HEK293 (cell line): ENCODE measurements around the gene FAM3C.

Source experiments
- CTCF ChIA-PET: fragments of 350-600 bp; formaldehyde crosslinking; extraction: SDS; loops from one replicate; lab custom pipeline; 2021; ENCODE audit warnings: antibody characterized with exemption; lab: Yijun Ruan, JAX
- POLR2A ChIA-PET: fragments of 300-600 bp; formaldehyde crosslinking; extraction: SDS; loops from one replicate; lab custom pipeline; 2020; ENCODE audit warnings: antibody characterized with exemption, inconsistent platforms; lab: Yijun Ruan, JAX
- H3K27ac ChIP-seq: fragments of 200-500 bp; sonication (Bioruptor generic); 2 replicates; pipeline ENCODE4 v1.5.1; 2014; ENCODE audit warnings: low read depth, low read length, control low read depth, inconsistent platforms; ENCODE audit errors: extremely low read depth
- H3K36me3 ChIP-seq, 2 experiments: fragments of 200-500 bp in 1 of 2; sonication (Bioruptor generic) in 1 of 2; 1 replicate in 1 of 2; 2 replicates in 1 of 2; pipeline ENCODE4 v1.5.1; 2014 to 2017; ENCODE audit warnings: inconsistent platforms in 2 of 2, low read length in 2 of 2; ENCODE audit not compliant: control insufficient read depth in 2 of 2, insufficient read depth in 1 of 2
- H3K4me1 ChIP-seq: fragments of 200-500 bp; sonication (Bioruptor generic); 2 replicates; pipeline ENCODE4 v1.5.1; 2014; ENCODE audit warnings: mild to moderate bottlenecking, low read length, inconsistent platforms; ENCODE audit not compliant: control insufficient read depth, insufficient read depth
- H3K4me3 ChIP-seq: 2 replicates; pipeline ENCODE4 v1.5.1; 2011; ENCODE audit warnings: low read depth, mild to moderate bottlenecking, control low read depth, low read length, moderate library complexity
- H3K9me3 ChIP-seq: fragments of 200-500 bp; sonication (Bioruptor generic); 2 replicates; pipeline ENCODE4 v1.5.1; 2014; ENCODE audit warnings: low read depth, low read length, inconsistent platforms; ENCODE audit not compliant: control insufficient read depth, insufficient read depth
- BCL11A ChIP-seq: fragments of 450-650 bp; formaldehyde crosslinking; IDR thresholded peaks from 2 replicates; pipeline ENCODE4 v1.5.1; 2016; ENCODE audit warnings: low read depth, missing biosample characterization, missing genetic modification characterization
- BCL11B ChIP-seq: fragments of 450-650 bp; formaldehyde crosslinking; IDR thresholded peaks from 2 replicates; pipeline ENCODE4 v1.5.1; 2016; ENCODE audit warnings: low read depth, missing biosample characterization, missing genetic modification characterization
- GLIS1 ChIP-seq: fragments of 450-650 bp; formaldehyde crosslinking; IDR thresholded peaks from 2 replicates; pipeline ENCODE4 v1.5.1; 2016; ENCODE audit warnings: missing biosample characterization, missing genetic modification characterization
- IKZF3 ChIP-seq: fragments of 450-650 bp; IDR thresholded peaks from 2 replicates; pipeline ENCODE4 v1.5.0; 2018; ENCODE audit warnings: missing biosample characterization, mild to moderate bottlenecking, missing genetic modification characterization, moderate library complexity
- KLF16 ChIP-seq: fragments of 450-650 bp; formaldehyde crosslinking; IDR thresholded peaks from 2 replicates; pipeline ENCODE4 v1.5.1; 2017; ENCODE audit warnings: missing biosample characterization, missing genetic modification characterization
- MZF1 ChIP-seq: fragments of 450-650 bp; formaldehyde crosslinking; IDR thresholded peaks from 2 replicates; pipeline ENCODE4 v1.5.1; 2017; ENCODE audit warnings: missing biosample characterization, missing genetic modification characterization, borderline replicate concordance
- TRIM28 ChIP-seq: IDR thresholded peaks from 2 replicates; pipeline ENCODE4 v1.6.1; 2011; ENCODE audit warnings: low read length, control low read depth, borderline replicate concordance
- YY1 ChIP-seq: fragments of 450-650 bp; formaldehyde crosslinking; IDR thresholded peaks from 2 replicates; pipeline ENCODE4 v1.5.1; 2018; ENCODE audit warnings: missing biosample characterization, missing genetic modification characterization
- ZBTB20 ChIP-seq: fragments of 450-650 bp; formaldehyde crosslinking; IDR thresholded peaks from 2 replicates; pipeline ENCODE4 v1.5.1; 2016; ENCODE audit warnings: missing biosample characterization, missing genetic modification characterization
- ZBTB48 ChIP-seq: fragments of 450-650 bp; formaldehyde crosslinking; IDR thresholded peaks from 2 replicates; pipeline ENCODE4 v1.5.1; 2016; ENCODE audit warnings: missing biosample characterization, missing genetic modification characterization
- ZBTB8A ChIP-seq: fragments of 450-650 bp; formaldehyde crosslinking; IDR thresholded peaks from 2 replicates; pipeline ENCODE4 v1.5.1; 2016; ENCODE audit warnings: missing biosample characterization, missing genetic modification characterization
- ZFHX2 ChIP-seq: fragments of 450-650 bp; formaldehyde crosslinking; conservative IDR thresholded peaks from 2 replicates; pipeline ENCODE4 v1.5.1; 2016; ENCODE audit warnings: missing biosample characterization, missing genetic modification characterization
- ZNF274 ChIP-seq, 2 experiments: fragments of 200-500 bp in 1 of 2; fragments of 450-650 bp in 1 of 2; sonication (Bioruptor generic) in 1 of 2; formaldehyde crosslinking in 1 of 2; IDR thresholded peaks; 2 replicates each; pipeline versions ENCODE4 v1.5.1 to v1.6.1; 2014 to 2016; ENCODE audit warnings: borderline replicate concordance in 1 of 2, inconsistent platforms in 1 of 2, low read length in 1 of 2, missing biosample characterization in 1 of 2, missing genetic modification characterization in 1 of 2
- ZNF335 ChIP-seq: fragments of 450-650 bp; formaldehyde crosslinking; conservative IDR thresholded peaks from 2 replicates; pipeline ENCODE4 v1.5.1; 2016; ENCODE audit warnings: missing biosample characterization, missing genetic modification characterization
- ZNF341 ChIP-seq: fragments of 450-650 bp; formaldehyde crosslinking; IDR thresholded peaks from 2 replicates; pipeline ENCODE4; 2016; ENCODE audit warnings: low read depth, missing biosample characterization, missing genetic modification characterization
- ZNF514 ChIP-seq: fragments of 450-650 bp; formaldehyde crosslinking; IDR thresholded peaks from 2 replicates; pipeline ENCODE4 v1.5.1; 2016; ENCODE audit warnings: missing biosample characterization, missing genetic modification characterization
- ZNF549 ChIP-seq: fragments of 450-650 bp; IDR thresholded peaks from 2 replicates; pipeline ENCODE4 v1.5.1; 2018; ENCODE audit warnings: missing biosample characterization, missing genetic modification characterization, mild to moderate bottlenecking, inconsistent platforms, moderate library complexity
- ZNF561 ChIP-seq: fragments of 450-650 bp; IDR thresholded peaks from 2 replicates; pipeline ENCODE4 v1.5.1; 2018; ENCODE audit warnings: missing biosample characterization, missing genetic modification characterization, borderline replicate concordance
- ZNF585B ChIP-seq: fragments of 450-650 bp; formaldehyde crosslinking; IDR thresholded peaks from 2 replicates; pipeline ENCODE4 v1.5.1; 2016; ENCODE audit warnings: missing biosample characterization, missing genetic modification characterization
- ZNF600 ChIP-seq: fragments of 450-650 bp; formaldehyde crosslinking; IDR thresholded peaks from 2 replicates; pipeline ENCODE4 v1.5.1; 2016; ENCODE audit warnings: missing biosample characterization, missing genetic modification characterization
- ZNF629 ChIP-seq: fragments of 450-650 bp; formaldehyde crosslinking; IDR thresholded peaks from 2 replicates; pipeline ENCODE4 v1.5.1; 2017; ENCODE audit warnings: missing biosample characterization, missing genetic modification characterization
- ZNF660 ChIP-seq: fragments of 450-650 bp; IDR thresholded peaks from 2 replicates; pipeline ENCODE4 v1.5.1; 2018; ENCODE audit warnings: missing biosample characterization, mild to moderate bottlenecking, missing genetic modification characterization
- ZNF768 ChIP-seq: fragments of 450-650 bp; formaldehyde crosslinking; IDR thresholded peaks from 2 replicates; pipeline ENCODE4 v1.5.1; 2018; ENCODE audit warnings: missing biosample characterization, mild to moderate bottlenecking, missing genetic modification characterization
- ZSCAN30 ChIP-seq: fragments of 450-650 bp; IDR thresholded peaks from 2 replicates; pipeline ENCODE4 v1.5.1; 2018; ENCODE audit warnings: missing biosample characterization, mild to moderate bottlenecking, missing genetic modification characterization, moderate library complexity
- ZXDB ChIP-seq: fragments of 450-650 bp; formaldehyde crosslinking; IDR thresholded peaks from 2 replicates; pipeline ENCODE4 v1.5.1; 2016; ENCODE audit warnings: missing biosample characterization, missing genetic modification characterization
- TF ChIP-seq, protein P1 (sequence below): fragments of 450-650 bp; formaldehyde crosslinking; IDR thresholded peaks from 2 replicates; pipeline ENCODE4 v1.5.1; 2016; ENCODE audit warnings: missing biosample characterization, missing genetic modification characterization
- TF ChIP-seq, protein P2 (sequence below): fragments of 450-650 bp; formaldehyde crosslinking; IDR thresholded peaks from 2 replicates; pipeline ENCODE4 v1.5.1; 2016; ENCODE audit warnings: missing biosample characterization, missing genetic modification characterization
- TF ChIP-seq, protein P3 (sequence below): fragments of 450-650 bp; formaldehyde crosslinking; optimal IDR thresholded peaks from 2 replicates; pipeline ENCODE3; 2016; ENCODE audit warnings: missing biosample characterization, mild to moderate bottlenecking, missing genetic modification characterization

The FAM3C gene, protein sequence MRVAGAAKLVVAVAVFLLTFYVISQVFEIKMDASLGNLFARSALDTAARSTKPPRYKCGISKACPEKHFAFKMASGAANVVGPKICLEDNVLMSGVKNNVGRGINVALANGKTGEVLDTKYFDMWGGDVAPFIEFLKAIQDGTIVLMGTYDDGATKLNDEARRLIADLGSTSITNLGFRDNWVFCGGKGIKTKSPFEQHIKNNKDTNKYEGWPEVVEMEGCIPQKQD

DNA sequence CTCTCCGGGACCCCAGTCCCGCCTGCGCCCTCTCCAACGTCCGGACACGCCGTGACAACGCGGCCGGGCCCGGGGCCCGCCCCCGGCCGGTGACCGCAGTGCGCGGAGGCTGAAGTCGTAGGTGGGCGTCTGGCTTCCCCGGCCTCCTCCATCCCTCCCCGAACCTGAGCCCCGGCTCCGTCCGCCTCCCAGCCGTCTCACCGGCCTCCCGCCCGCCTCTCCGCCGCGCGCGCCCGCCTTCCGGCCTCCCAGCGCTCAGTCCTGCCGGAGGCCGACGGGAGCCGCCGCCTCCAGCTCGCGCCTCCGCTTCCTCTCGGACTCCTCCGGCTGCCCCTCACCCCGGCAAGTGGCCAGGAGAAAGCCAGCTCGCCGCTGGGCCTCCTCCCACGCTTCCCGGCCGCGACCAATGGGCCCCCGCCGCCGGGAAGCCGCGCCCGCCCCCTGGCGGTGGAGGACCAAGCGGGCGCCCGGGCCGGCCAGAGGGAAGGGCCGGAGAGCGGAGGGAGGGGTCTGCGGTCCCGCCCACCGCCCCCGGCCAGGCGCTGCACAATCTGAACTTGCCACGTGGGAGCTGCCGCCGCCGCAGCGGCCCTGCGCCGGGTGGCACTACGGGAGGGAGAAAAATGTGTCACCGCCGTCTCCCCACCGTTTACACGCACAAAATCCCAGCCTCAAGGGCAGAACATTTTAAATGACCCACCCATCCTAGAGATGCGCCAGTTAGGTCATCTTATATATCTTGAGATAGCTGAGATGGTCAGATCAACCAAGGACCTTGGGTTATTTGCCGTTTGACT is at the start of gene FAM3C:
Gene FAM3C, minus strand, starts transcription at position 348 of the 797 bp plus-strand sequence. CDS start 13,339 bp downstream, outside the sequence.
- no peaks in the 10 kb centered on the region for H3K9me3 ChIP-seq
- POLR2A ChIA-PET = interaction anchor here (0.6 to 2.3 kb wide), 13 partner anchors 9 to 603 kb away, joined by 3 to 15 read pairs (median 3); no protein-coding TSS in a partner anchor
- no peaks in the 10 kb centered on the region for H3K4me1 ChIP-seq
- H3K27ac ChIP-seq = peak within 1 kb of the TSS; percentile 73
- CTCF ChIA-PET = interaction anchor here (0.5 to 4.2 kb wide), 23 partner anchors 8 to 412 kb away, joined by 3 to 29 read pairs (median 3); no protein-coding TSS in a partner anchor
- H3K36me3 ChIP-seq = peaks cover 0 to 4% of the 10 kb centered on the region in 2 experiments; a peak in 1 of 3 replicates
- peak within 1 kb of the TSS; percentile 83 for H3K4me3 ChIP-seq
- TF ChIP-seq ZNF585B (tag by site-specific recombination) (0 out of 2 replicates have a peak, but pooled peaks have one; percentile 16), YY1 (peak; percentile 48; the same call in 1 of the 2 replicates), ZBTB20 (tag by site-specific recombination) (peak; percentile 79; the same call in 1 of the 2 replicates), KLF16 (peak; percentile 59; the same call in 1 of the 2 replicates), ZNF660 (tag by site-specific recombination) (peak; percentile 95), ZSCAN30 (tag by site-specific recombination) (peak; percentile 86), ZXDB (peak; percentile 65; the same call in 1 of the 2 replicates), ZBTB48 (tag by site-specific recombination) (no peak), ZNF549 (tag by site-specific recombination) (no peak), ZNF600 (tag by site-specific recombination) (peak; percentile 55), IKZF3 (tag by site-specific recombination) (peak; percentile 80), ZNF561 (tag by site-specific recombination) (peak; percentile 87), TRIM28 (no peak), ZFHX2 (tag by site-specific recombination) (peak; percentile 98), ZNF768 (tag by site-specific recombination) (peak; percentile 55; the same call in 1 of the 2 replicates), ZNF341 (tag by site-specific recombination) (peak; percentile 90), MZF1 (peak; percentile 72; the same call in 1 of the 2 replicates), BCL11A (tag by site-specific recombination) (peak; percentile 55; the same call in 1 of the 2 replicates), ZBTB8A (tag by site-specific recombination) (peak; percentile 58), BCL11B (peak; percentile 62; the same call in 1 of the 2 replicates), GLIS1 (peak; percentile 71), ZNF274 (IDR thresholded peaks at IDR 0.05; ENCODE audit: low read length) (no peak), ZNF274 (tag by site-specific recombination; IDR thresholded peaks at IDR 0.05; ENCODE audit: borderline replicate concordance) (no peak), ZNF335 (tag by site-specific recombination) (peak; percentile 59), ZNF514 (tag by site-specific recombination) (no peak), ZNF629 (tag by site-specific recombination) (peak; percentile 46)
- TF ChIP-seq, protein P1, sequence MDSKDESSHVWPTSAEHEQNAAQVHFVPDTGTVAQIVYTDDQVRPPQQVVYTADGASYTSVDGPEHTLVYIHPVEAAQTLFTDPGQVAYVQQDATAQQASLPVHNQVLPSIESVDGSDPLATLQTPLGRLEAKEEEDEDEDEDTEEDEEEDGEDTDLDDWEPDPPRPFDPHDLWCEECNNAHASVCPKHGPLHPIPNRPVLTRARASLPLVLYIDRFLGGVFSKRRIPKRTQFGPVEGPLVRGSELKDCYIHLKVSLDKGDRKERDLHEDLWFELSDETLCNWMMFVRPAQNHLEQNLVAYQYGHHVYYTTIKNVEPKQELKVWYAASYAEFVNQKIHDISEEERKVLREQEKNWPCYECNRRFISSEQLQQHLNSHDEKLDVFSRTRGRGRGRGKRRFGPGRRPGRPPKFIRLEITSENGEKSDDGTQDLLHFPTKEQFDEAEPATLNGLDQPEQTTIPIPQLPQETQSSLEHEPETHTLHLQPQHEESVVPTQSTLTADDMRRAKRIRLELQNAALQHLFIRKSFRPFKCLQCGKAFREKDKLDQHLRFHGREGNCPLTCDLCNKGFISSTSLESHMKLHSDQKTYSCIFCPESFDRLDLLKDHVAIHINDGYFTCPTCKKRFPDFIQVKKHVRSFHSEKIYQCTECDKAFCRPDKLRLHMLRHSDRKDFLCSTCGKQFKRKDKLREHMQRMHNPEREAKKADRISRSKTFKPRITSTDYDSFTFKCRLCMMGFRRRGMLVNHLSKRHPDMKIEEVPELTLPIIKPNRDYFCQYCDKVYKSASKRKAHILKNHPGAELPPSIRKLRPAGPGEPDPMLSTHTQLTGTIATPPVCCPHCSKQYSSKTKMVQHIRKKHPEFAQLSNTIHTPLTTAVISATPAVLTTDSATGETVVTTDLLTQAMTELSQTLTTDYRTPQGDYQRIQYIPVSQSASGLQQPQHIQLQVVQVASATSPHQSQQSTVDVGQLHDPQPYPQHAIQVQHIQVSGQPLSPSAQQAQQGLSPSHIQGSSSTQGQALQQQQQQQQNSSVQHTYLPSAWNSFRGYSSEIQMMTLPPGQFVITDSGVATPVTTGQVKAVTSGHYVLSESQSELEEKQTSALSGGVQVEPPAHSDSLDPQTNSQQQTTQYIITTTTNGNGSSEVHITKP (tag by site-specific recombination) = peak; percentile 52
- TF ChIP-seq, protein P2, sequence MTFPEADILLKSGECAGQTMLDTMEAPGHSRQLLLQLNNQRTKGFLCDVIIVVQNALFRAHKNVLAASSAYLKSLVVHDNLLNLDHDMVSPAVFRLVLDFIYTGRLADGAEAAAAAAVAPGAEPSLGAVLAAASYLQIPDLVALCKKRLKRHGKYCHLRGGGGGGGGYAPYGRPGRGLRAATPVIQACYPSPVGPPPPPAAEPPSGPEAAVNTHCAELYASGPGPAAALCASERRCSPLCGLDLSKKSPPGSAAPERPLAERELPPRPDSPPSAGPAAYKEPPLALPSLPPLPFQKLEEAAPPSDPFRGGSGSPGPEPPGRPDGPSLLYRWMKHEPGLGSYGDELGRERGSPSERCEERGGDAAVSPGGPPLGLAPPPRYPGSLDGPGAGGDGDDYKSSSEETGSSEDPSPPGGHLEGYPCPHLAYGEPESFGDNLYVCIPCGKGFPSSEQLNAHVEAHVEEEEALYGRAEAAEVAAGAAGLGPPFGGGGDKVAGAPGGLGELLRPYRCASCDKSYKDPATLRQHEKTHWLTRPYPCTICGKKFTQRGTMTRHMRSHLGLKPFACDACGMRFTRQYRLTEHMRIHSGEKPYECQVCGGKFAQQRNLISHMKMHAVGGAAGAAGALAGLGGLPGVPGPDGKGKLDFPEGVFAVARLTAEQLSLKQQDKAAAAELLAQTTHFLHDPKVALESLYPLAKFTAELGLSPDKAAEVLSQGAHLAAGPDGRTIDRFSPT (tag by site-specific recombination) = peak; percentile 84
- TF ChIP-seq, protein P3, sequence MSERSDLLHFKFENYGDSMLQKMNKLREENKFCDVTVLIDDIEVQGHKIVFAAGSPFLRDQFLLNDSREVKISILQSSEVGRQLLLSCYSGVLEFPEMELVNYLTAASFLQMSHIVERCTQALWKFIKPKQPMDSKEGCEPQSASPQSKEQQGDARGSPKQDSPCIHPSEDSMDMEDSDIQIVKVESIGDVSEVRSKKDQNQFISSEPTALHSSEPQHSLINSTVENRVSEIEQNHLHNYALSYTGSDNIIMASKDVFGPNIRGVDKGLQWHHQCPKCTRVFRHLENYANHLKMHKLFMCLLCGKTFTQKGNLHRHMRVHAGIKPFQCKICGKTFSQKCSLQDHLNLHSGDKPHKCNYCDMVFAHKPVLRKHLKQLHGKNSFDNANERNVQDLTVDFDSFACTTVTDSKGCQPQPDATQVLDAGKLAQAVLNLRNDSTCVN (tag by site-specific recombination) = peak; percentile 83
